DMS 273 treated with DMSO at 0.1 percent for 48 hours (cell line): ENCODE measurements around the gene ARPC3.
"Not testable (repeated sequence)": the region's sequence is repeated elsewhere in the genome, so short reads cannot be mapped to it uniquely, and the experiment has no call there.

Experiments used
- DNase-seq: peaks from one replicate; lab custom pipeline; 2025; lab: John Stamatoyannopoulos, UW

Gene ARPC3

GRCh38 chr12:110449799-110450497 is at the start of gene ARPC3:
TSS of gene ARPC3 (minus strand) at chr12:110450337. CDS start at chr12:110450260, 77 bp downstream.
- DNase-seq = peak; percentile 64

- DNase-seq = no peak
Observed at GRCh38 chr12:110498984-110499706, 49.0 kb upstream of the ARPC3 start.

GRCh38 chr12:110475426-110475825 is 25.3 kb upstream of the ARPC3 start:
- no peak for DNase-seq

- DNase-seq = peak; percentile 95
Observed at GRCh38 chr12:110468214-110469048, 18.3 kb upstream of the ARPC3 start, which contains the start of the genes FAM216A and GPN3. TSS of gene FAM216A (plus strand) at chr12:110468845. CDS start at chr12:110468876, 31 bp downstream. TSS of gene GPN3 (minus strand) at chr12:110468257. CDS start at chr12:110468203, 54 bp downstream.

- DNase-seq = no peak
Observed at GRCh38 chr12:110467847-110468213, 17.7 kb upstream of the ARPC3 start.

- DNase-seq = no peak
Observed at GRCh38 chr12:110466791-110467190, 16.7 kb upstream of the ARPC3 start.

GRCh38 chr12:110465765-110466164 is 15.6 kb upstream of the ARPC3 start:
- not testable (repeated sequence) for DNase-seq

- DNase-seq = no peak
Observed at GRCh38 chr12:110465024-110465423, 14.9 kb upstream of the ARPC3 start.

GRCh38 chr12:110461189-110461588 is 11.1 kb upstream of the ARPC3 start:
- DNase-seq = not testable (repeated sequence)

GRCh38 chr12:110458756-110459155 is 8.6 kb upstream of the ARPC3 start:
- DNase-seq = no peak

- DNase-seq = no peak
Observed at GRCh38 chr12:110453569-110454296, 3.6 kb upstream of the ARPC3 start.

- DNase-seq = no peak
Observed at GRCh38 chr12:110451263-110451662, 1.1 kb upstream of the ARPC3 start.

- no peak for DNase-seq
Observed at GRCh38 chr12:110444455-110444854, 5.7 kb downstream of the ARPC3 start.

- DNase-seq = no peak
Observed at GRCh38 chr12:110436231-110436630, 13.9 kb downstream of the ARPC3 start.

- no peak for DNase-seq
Observed at GRCh38 chr12:110431957-110432587, 18.1 kb downstream of the ARPC3 start.

- DNase-seq = not testable (repeated sequence)
Observed at GRCh38 chr12:110429676-110430075, 20.5 kb downstream of the ARPC3 start.

GRCh38 chr12:110426406-110426805 is 23.7 kb downstream of the ARPC3 start:
- DNase-seq = no peak

GRCh38 chr12:110424237-110424636 is 25.9 kb downstream of the ARPC3 start:
- no peak for DNase-seq

- DNase-seq = no peak
Observed at GRCh38 chr12:110421701-110422100, 28.4 kb downstream of the ARPC3 start.

- no peak for DNase-seq
Observed at GRCh38 chr12:110421159-110421661, 28.9 kb downstream of the ARPC3 start.

- not testable (repeated sequence) for DNase-seq
Observed at GRCh38 chr12:110420644-110421043, 29.5 kb downstream of the ARPC3 start.
